AG20443 (cell line): Measurements from ENCODE around the gene CD79A.
"Not testable (repeated sequence)": the region's sequence is repeated elsewhere in the genome, so short reads cannot be mapped to it uniquely, and the experiment has no call there.

ENCODE experiments used
- DNase-seq: peaks from one replicate; pipeline ENCODE4 v3.0.0; 2012; ENCODE audit warnings: low spot score, mixed read lengths

Gene CD79A

GRCh38 chr19:41863209-41863931, 13.7 kb upstream of the CD79A start:
- DNase-seq, result no peak

DNA sequence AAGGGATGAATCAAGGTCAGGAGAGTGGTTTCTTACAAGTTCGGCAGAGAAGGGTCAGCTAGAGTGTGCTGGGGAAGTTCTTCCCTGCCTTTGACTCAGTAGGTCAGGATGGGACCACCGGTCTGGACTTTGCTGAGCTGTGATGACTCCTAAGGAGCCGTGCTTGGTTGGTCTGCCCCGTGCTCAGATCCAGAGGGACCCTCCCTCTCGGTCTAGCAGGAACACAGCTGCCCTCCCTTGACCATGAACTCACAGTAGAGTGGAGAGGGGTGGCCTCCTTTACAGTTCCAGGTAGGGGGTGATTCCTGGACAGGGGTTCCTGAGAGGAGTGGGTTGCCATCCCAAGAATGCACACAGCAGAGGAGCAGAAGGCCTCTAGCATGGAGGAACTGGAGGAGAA, 12.7 kb upstream of the CD79A start:
- no peak for DNase-seq

DNA sequence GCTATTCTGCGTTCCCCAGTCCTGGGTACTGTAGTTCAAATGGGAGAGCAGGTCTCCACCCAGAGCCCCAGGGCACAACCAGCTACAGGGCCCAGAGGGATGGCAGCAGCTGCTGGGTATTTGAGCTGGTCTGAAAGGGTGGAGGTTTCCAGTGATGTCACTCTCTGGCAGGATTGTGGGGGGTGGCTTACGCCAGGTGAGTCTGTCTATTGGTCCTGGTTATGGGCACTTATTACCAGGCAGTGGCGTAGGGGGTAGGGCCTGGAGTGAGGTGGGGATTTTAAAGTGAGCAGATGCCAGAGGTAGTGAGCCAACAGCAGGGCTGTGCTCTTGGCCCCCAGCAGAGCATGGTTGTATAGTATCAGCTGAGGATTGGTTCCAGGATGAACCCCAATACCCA, 10.8 kb upstream of the CD79A start:
- DNase-seq, result no peak

- no peak for DNase-seq
Observed at GRCh38 chr19:41868120-41868988, 8.7 kb upstream of the CD79A start.

DNA sequence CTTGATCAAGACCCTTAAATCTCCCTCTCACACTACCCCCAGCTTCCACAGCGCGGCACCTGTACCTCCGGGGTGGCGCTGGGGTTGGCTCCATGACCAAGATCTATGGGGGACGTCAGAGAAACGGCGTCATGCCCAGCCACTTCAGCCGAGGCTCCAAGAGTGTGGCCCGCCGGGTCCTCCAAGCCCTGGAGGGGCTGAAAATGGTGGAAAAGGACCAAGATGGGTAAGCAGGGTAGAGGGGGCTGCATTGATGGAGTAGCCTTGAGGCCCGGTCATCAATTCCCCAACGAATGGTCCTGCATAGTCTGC, 8.1 kb upstream of the CD79A start:
- DNase-seq, result no peak

DNA sequence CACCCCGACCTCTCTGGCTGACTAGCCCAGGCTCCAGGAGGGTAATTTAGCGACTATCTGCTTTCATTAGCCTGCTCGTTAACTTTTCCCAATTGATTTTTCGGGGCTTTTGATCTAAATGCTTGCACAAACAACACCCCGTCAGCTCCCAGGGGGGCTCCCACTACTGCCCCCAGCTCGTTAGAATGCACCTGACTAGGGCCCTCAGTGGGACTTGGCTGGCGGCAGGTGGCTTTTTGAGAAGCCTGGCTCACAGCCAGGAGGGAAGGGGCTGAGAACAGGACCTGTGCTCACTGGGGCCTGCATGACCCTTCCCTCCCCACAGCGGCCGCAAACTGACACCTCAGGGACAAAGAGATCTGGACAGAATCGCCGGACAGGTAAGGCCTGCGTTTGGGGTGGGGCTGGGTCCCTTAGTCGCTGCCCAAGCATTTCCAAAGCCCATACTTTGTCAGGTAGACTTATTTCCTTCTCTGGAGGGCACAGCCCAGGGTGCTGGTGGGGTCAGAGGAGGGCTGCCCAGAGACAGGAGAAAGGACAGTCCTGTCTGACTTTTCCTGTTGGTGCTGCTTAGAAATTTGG, 7.6 kb upstream of the CD79A start:
- DNase-seq, result no peak

GRCh38 chr19:41870401-41870873, 6.6 kb upstream of the CD79A start:
- DNase-seq, result peak; percentile 24

DNA sequence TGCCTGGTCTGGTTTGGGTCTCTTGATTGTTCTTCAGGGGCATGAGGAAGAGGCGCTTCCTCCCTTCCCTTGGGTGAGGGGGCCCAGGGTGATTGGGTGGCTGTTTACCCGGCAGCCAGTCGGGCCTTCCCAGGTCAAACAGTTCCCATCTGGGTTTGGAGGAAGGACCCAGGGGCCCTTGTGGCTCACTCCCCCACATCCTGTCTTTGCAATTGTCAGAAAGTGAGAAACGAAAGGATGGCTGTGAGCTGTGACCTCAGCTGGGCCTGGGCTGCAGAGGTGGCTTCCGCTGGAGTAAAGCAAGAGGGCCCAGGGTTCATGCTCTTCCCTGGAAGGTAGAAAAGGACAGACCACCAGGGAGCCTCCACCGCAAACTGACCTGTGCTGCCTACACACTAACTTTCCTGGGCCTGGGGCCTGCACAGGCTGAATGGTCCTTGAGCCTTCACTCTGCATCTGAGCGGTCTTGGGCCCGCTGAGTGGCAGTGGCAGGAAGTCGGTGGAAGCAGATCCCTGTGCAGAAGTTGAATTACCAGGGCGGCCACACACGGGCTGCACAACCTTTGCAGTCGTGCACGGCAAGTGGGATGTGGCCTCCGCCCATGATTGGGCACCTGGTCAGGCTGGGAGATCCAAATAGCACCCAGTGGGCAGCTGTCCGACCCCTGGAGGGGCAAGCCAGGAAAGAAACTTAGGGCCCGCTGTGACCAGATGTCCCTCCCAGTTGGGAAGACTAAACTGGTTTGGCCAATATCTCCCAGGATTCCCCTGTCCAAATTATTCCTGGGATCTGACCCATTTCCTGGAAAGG, 5.3 kb upstream of the CD79A start:
- DNase-seq, result no peak

DNA sequence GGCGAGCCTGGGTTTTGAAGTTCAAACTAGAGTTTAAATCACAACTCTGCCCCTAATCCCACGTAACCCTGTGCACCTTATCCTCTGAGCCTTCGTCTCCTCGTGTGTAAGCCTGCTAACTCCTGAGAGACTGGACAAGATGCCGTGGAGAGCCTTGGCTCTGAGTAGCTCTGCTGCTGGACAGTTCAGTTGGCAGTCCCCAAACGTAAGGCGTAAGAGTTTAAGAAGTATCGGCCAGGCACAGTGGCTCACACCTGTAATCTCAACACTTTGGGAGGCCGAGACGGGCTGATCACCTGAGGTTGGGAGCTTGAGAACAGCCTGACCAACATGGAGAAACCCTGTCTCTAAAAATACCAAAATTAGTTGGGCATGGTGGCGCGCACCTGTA, 4.7 kb upstream of the CD79A start:
- DNase-seq, result no peak

- peak; percentile 59 for DNase-seq
Observed at GRCh38 chr19:41872775-41873647, 4.1 kb upstream of the CD79A start.

- DNase-seq, result not testable (repeated sequence)
Observed at GRCh38 chr19:41875973-41876372, 1.1 kb upstream of the CD79A start.

GRCh38 chr19:41877916-41878905, 1.1 kb downstream of the CD79A start:
- no peak for DNase-seq

GRCh38 chr19:41879080-41879479, 2.0 kb downstream of the CD79A start:
- DNase-seq, result no peak

GRCh38 chr19:41879670-41880328, 2.7 kb downstream of the CD79A start:
- DNase-seq, result no peak

- DNase-seq, result no peak
Observed at GRCh38 chr19:41880329-41880708, 3.2 kb downstream of the CD79A start.

DNA sequence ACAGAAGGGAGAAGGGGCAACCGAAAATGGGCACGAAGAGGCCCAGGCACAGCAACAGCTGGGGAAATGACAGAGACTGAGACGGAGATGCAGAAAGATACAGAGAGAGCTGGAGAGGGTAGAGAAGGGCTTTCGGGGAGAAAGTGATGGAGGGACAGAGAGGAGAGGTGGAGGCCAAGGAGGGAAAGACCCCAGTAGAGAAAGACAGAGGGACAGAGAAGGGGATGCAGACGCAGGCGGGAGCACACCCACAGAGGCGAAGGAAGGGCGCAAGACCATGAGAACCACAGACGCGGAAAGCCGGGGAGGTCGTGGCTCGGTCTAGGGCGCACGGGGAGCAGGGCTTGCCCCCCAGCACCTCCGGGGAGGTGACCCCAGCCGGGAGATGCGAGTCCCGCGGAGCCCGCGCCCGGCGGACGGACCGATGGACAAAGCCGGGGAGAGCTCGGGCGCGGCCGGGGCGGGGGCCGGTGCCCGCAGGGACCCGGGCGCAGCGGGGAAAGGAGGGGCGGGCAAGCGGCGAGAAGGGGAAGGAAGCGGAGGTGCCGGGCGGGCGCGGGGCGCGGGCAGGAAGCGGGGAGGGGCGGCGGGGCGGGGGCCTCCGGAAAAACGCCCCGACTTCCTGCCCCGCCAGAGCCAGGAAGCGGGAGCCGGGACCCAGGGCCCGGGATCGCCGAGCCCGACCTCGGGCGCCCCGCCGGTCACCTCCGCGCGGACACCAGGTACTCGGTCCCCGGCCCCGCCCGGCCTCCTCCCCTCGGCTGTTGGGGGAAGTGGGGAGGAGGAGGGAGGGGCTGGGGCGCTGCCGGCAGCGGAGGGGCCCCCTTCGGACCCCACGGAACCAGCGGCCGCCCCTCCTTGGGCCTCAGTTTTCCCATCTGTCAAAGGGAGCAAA, 5.7 kb downstream of the CD79A start, which contains the start of gene ARHGEF1:
TSS of gene ARHGEF1 (plus strand) at position 617 of the 895 bp plus-strand sequence. CDS start 4,899 bp downstream, outside the sequence.
- peak; percentile 64 for DNase-seq

- no peak for DNase-seq
Observed at GRCh38 chr19:41883463-41883820, 6.4 kb downstream of the CD79A start.
